ENCODE measurements around the gene PLXNA2. TPM values are rescaled to one million over a fixed set of nuclear protein-coding genes. Genes with fewer than 3 reads are reported as not detected.

Gene PLXNA2
- total RNA-seq, 2 donors from 2014 or later = 7.3 to 8.9 TPM

GRCh38 chr1:208065862-208066261 is 178.3 kb downstream of the PLXNA2 start:
- intact Hi-C loops (cut with DNase I) = no loop called here
- Histone ChIP-seq H3K27ac (no peak overlapping the region), H3K4me1 (replicated peaks) (no peaks in the 10 kb centered on the region), H3K4me3 (no peak overlapping the region), H3K36me3 (no peaks in the 10 kb centered on the region), H3K9me3 (no peaks in the 10 kb centered on the region), H3K27me3 (replicated peaks; ENCODE audit: insufficient read depth) (no peaks in the 10 kb centered on the region)
- TF ChIP-seq CTCF (IDR thresholded peaks at IDR 0.05) (no peak), POLR2A (IDR thresholded peaks at IDR 0.05) (no peak), POLR2AphosphoS5 (IDR thresholded peaks at IDR 0.05) (no peak)
- DNase-seq (ENCODE audit: low spot score) = no peak

- TF ChIP-seq POLR2A (IDR thresholded peaks at IDR 0.05) (no peak), CTCF (IDR thresholded peaks at IDR 0.05) (no peak), POLR2AphosphoS5 (IDR thresholded peaks at IDR 0.05) (no peak)
- Histone ChIP-seq H3K9me3 (no peaks in the 10 kb centered on the region), H3K4me1 (replicated peaks) (no peaks in the 10 kb centered on the region), H3K27ac (no peak overlapping the region), H3K36me3 (no peaks in the 10 kb centered on the region), H3K4me3 (no peak overlapping the region), H3K27me3 (replicated peaks; ENCODE audit: insufficient read depth) (no peaks in the 10 kb centered on the region)
- no peak for DNase-seq (ENCODE audit: low spot score)
- WGBS = 56% methylated on average over 3 of the region's 3 CpGs
- intact Hi-C loops (cut with DNase I) = no loop called here
These were observed 182.6 kb downstream of the PLXNA2 start for GRCh38 chr1:208061632-208062031.

GRCh38 chr1:208061118-208061517 is 183.1 kb downstream of the PLXNA2 start:
- Histone ChIP-seq H3K27me3 (replicated peaks; ENCODE audit: insufficient read depth) (no peaks in the 10 kb centered on the region), H3K27ac (no peak overlapping the region), H3K4me1 (replicated peaks) (no peaks in the 10 kb centered on the region), H3K9me3 (no peaks in the 10 kb centered on the region), H3K4me3 (no peak overlapping the region), H3K36me3 (no peaks in the 10 kb centered on the region)
- TF ChIP-seq CTCF (IDR thresholded peaks at IDR 0.05) (no peak), POLR2A (IDR thresholded peaks at IDR 0.05) (no peak), POLR2AphosphoS5 (IDR thresholded peaks at IDR 0.05) (no peak)
- no peak for DNase-seq (ENCODE audit: low spot score)
- intact Hi-C loops (cut with DNase I) = no loop called here
- WGBS = 82% methylated on average over 4 of the region's 4 CpGs

- intact Hi-C loops (cut with DNase I) = no loop called here
- DNase-seq (ENCODE audit: low spot score) = no peak
- Histone ChIP-seq H3K4me3 (no peak overlapping the region), H3K9me3 (no peaks in the 10 kb centered on the region), H3K4me1 (replicated peaks) (no peaks in the 10 kb centered on the region), H3K27me3 (replicated peaks; ENCODE audit: insufficient read depth) (no peaks in the 10 kb centered on the region), H3K36me3 (no peaks in the 10 kb centered on the region), H3K27ac (no peak overlapping the region)
- TF ChIP-seq POLR2A (IDR thresholded peaks at IDR 0.05) (no peak), POLR2AphosphoS5 (IDR thresholded peaks at IDR 0.05) (no peak), CTCF (IDR thresholded peaks at IDR 0.05) (no peak)
- WGBS = 92% methylated on average over 17 of the region's 17 CpGs
These were observed 183.8 kb downstream of the PLXNA2 start for GRCh38 chr1:208060215-208060869.

GRCh38 chr1:208059409-208060001 is 184.7 kb downstream of the PLXNA2 start:
- Histone ChIP-seq H3K4me3 (no peak overlapping the region), H3K9me3 (no peaks in the 10 kb centered on the region), H3K36me3 (no peaks in the 10 kb centered on the region), H3K27ac (no peak overlapping the region), H3K27me3 (replicated peaks; ENCODE audit: insufficient read depth) (no peaks in the 10 kb centered on the region), H3K4me1 (replicated peaks) (no peaks in the 10 kb centered on the region)
- 82% methylated on average over 6 of the region's 6 CpGs for WGBS
- no peak for DNase-seq (ENCODE audit: low spot score)
- TF ChIP-seq CTCF (IDR thresholded peaks at IDR 0.05) (no peak), POLR2A (IDR thresholded peaks at IDR 0.05) (no peak), POLR2AphosphoS5 (IDR thresholded peaks at IDR 0.05) (no peak)
- intact Hi-C loops (cut with DNase I) = no loop called here
